Head of caudate nucleus (tissue), 42 donors: ENCODE results near the gene ADD2.

Source experiments
- DNase-seq, 42 donors: peaks; one replicate each; pipeline versions ENCODE4 v3.0.0 to v3.0.0-alpha.2; 2020 to 2021; ENCODE audit warnings: mixed read lengths in 7 of 42
- intact Hi-C: fragments of 100-400 bp; cut with DNase I; formaldehyde crosslinking; loops from one replicate; pipeline ENCODE4 v1.15.0; 2022

ADD2 gene

GRCh38 chr2:70659551-70659950 lies 108.4 kb downstream of the ADD2 start:
- peak in 1 of 42 donors; percentile 25 for DNase-seq
- intact Hi-C loops: no loop called here

DNA sequence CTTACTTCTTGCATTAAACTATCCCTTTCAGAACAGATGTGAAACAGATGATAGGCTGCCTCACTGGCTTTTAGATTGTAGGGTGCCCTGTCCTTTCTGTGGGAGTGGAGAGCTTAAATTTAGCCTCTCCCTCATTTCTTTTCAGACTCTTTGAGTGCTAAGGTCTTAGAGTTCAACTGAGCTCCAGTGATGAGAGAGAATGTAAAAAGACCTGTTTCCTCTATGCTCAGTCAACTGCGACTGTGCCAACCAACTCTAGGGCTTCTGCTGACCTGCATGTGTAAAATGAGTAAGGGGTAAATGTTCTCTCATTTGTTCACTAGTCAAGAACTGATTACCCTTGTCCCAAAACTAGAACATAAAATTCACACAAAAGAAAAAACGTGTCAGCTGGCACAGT lies 109.5 kb downstream of the ADD2 start:
- intact Hi-C loops: no loop called here
- DNase-seq: no peak

DNA sequence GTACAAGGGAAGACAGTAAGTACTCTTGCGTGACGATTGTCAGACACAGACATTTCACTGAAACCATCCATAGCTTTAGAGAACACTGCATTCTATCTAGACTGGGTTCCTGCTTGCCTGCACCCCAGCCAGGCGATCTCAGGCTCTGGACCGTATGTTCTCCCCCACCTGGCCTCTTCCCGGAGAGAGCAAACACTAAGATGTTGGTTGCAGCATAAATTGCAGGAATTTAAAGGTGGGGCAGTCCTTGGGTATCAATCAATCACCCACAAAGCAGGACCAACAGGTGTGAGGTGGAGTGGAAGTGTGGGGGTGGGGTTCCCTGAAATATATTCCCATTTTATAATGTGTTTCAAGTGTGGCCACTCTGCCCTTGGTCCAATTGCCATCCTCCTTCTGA lies 110.8 kb downstream of the ADD2 start:
- intact Hi-C loops: no loop called here
- DNase-seq: peak in 1 of 42 donors; percentile 13

DNA sequence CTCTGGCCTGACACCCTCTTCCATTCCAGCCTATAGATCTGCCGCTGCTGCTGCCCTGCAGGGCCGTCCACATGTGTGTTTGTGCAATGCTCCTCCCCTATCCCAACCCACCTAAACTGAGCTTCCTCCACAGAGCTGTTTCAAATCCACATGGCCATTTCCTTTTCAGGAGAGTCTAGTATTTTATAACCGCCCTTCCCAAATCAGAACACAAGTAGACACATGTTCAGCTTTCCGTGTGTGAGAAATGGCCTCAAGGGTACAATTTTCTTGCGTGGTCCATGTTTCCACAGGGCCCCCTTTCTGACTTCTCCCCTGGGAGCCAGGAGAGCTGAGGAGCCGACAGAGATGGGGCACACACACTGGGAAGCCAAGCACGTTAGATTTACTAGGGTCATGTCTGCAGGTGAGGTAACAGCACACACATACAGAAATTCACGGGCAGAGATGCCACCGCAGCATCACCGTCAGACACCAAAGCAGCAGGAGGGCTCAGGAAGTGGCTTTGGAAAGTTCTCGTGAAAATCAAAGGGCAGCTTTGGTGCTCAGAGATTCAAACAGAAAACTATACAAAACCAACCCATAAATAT lies 111.5 kb downstream of the ADD2 start:
- peak in 1 of 42 donors; percentile 18 for DNase-seq
- intact Hi-C loops: no loop called here

GRCh38 chr2:70655786-70656185 lies 112.2 kb downstream of the ADD2 start:
- intact Hi-C loops: loop anchor here (2.0 kb wide), 1 partner anchor 129 kb away; no protein-coding TSS in a partner anchor
- peak in 1 of 42 donors; percentile 29 for DNase-seq

DNA sequence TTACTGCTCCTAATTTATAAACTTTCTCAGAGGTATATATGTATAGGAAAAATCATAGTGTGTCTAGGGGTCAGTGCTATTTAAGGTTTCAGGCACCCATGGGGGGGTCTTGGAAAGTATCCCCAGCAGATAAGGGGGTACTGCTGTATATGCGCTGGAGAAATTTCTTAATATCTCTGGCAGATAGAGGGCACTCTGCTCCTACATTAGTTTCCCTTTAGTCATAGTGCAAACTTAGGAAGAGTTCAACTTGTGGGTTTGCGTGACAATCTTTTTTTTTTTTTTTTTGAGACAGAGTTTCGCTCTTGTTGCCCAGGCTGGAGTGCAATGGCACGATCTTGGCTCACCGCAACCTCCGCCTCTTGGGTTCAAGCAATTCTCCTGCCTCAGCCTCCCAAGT lies 112.8 kb downstream of the ADD2 start:
- intact Hi-C loops: loop anchor here (2.0 kb wide), 1 partner anchor 130 kb away; no protein-coding TSS in a partner anchor

DNA sequence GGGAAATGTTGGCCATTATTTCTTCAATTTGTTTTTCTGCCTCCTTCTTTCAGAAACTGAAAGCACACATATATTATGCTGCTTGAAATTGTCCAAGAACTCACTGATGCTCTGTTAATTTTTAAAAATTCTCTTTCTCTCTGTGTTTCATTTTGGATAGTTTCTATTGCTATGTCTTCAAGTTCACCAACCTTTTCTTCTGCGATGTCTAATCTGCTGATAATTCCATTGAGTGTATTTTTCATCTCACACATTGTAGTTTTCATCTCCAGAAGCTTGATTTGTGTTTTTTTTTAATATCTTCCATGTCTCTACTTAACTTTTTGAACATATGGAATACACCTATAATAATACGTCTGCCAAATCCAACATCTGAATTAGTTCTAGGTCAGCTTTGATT lies 116.3 kb downstream of the ADD2 start:
- intact Hi-C loops: no loop called here
- DNase-seq: no peak

More for the DNA sequence above, 112.8 kb downstream of the ADD2 start:
- DNase-seq: peak in 12 of 42 donors; percentile 14 to 68 (median 32)

- intact Hi-C loops: no loop called here
- DNase-seq: no peak
Observed at GRCh38 chr2:70651014-70651413, 117.0 kb downstream of the ADD2 start.

- no peak for DNase-seq
- intact Hi-C loops: loop anchor here (10.0 kb wide), 1 partner anchor 344 kb away; the partner anchor contains the start of gene FAM136A
Observed at GRCh38 chr2:70648961-70649360, 119.0 kb downstream of the ADD2 start.

GRCh38 chr2:70647873-70648481 lies 120.0 kb downstream of the ADD2 start:
- intact Hi-C loops: loop anchor here (10.0 kb wide), 1 partner anchor 343 kb away; the partner anchor contains the start of gene FAM136A
- DNase-seq: peak; percentile 46 to 90 (median 78)

- DNase-seq: no peak
- intact Hi-C loops: loop anchor here (10.0 kb wide), 1 partner anchor 342 kb away; the partner anchor contains the start of gene FAM136A
Observed at GRCh38 chr2:70646420-70646818, 121.6 kb downstream of the ADD2 start.

- no peak for DNase-seq
- intact Hi-C loops: loop anchor here (10.0 kb wide), 1 partner anchor 341 kb away; the partner anchor contains the start of gene FAM136A
Observed at GRCh38 chr2:70645733-70646419, 122.1 kb downstream of the ADD2 start.

GRCh38 chr2:70643715-70644114 lies 124.3 kb downstream of the ADD2 start:
- intact Hi-C loops: loop anchor here (10.0 kb wide), 1 partner anchor 339 kb away; the partner anchor contains the start of gene FAM136A
- DNase-seq: peak in 8 of 42 donors; percentile 3 to 53 (median 20)

- intact Hi-C loops: loop anchor here (10.0 kb wide), 1 partner anchor 337 kb away; the partner anchor contains the start of gene FAM136A
Observed at GRCh38 chr2:70641263-70641784, 126.7 kb downstream of the ADD2 start.

DNA sequence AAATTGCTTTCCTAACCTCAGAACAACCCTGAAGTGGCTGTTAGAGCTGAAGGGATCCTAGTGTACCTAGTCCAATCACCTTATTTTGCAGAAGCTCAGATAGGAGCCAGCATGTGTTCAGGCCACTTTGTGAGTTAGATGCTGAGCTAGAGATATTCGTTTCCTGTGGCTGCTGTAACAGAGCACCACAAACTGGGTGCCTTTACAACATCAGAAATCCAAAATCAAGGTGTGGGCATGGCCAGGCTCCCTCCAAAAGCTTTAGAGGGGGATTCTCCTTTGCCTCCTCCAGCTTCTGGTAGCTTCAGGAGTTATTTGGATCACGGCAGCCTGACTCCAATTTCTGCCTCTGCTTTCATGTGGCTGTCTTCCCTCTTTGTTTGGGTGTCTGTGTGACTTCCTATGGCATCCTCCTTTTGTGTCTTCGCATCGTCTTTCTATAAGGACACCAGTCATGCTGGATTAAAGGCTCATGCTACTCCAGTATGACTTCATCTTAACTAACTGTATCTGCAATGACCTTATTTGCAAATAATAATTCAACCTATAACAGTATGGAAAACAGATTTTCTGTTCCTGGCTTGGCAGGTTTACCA lies 128.1 kb downstream of the ADD2 start:
- intact Hi-C loops: loop anchor here (10.0 kb wide), 1 partner anchor 335 kb away; the partner anchor contains the start of gene FAM136A
- no peak for DNase-seq

More at GRCh38 chr2:70641263-70641784, 126.7 kb downstream of the ADD2 start:
- DNase-seq: no peak

DNA sequence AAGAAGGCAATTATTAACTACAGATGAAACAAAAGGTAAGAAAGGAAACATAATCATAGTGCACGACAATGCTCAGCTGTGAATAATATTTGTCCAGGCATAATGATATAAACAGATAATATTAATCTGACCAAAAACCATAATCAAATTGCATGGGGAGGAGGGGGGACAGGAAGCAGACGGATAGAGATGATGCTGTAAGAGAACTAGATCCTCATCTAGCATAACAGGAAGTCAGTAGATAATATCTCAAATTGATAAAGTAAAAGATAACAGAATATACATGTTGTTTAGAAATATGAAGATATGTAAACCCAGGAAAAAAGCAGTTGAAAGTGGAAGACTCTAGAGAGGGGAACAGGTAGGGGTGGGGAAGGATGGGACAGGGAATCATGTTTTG lies 129.4 kb downstream of the ADD2 start:
- no peak for DNase-seq
- intact Hi-C loops: no loop called here

GRCh38 chr2:70633508-70633907 lies 134.5 kb downstream of the ADD2 start:
- intact Hi-C loops: no loop called here
- no peak for DNase-seq

DNA sequence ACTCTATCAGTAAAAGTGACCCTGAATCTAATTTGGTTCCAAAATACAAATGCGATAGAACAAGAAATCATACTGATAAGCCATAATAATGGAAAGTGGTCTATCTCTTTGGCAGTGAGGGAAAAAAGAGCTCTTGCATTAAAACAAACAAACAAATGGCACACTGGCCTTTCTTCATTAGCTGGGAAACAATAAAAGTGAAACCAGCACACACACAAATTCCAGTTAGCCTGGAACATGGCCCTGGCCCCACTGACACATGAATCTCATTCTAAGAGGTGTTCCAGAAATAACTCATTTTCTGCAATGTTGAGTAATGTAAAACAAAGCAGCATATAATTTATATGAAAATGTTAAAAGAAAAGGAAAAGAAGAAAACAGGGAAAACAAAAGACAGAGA lies 135.0 kb downstream of the ADD2 start:
- DNase-seq: no peak
- intact Hi-C loops: no loop called here

- DNase-seq: no peak
- intact Hi-C loops: no loop called here
Observed at GRCh38 chr2:70632388-70632787, 135.6 kb downstream of the ADD2 start.
